GM23338 (cell line): ENCODE data around the gene CNIH3. TPM values are rescaled to one million over a fixed set of nuclear protein-coding genes. Genes with fewer than 3 reads are reported as not detected.

Source experiments
- ATAC-seq: fragments of 200-7000 bp; cut with Tn5 transposase; 3 replicates; pipeline ENCODE4 v1.9.1; 2020
- DNase-seq: peaks from one replicate; pipeline ENCODE4 v3.0.0-alpha.2; 2015; ENCODE audit warnings: low spot score
- H2AFZ ChIP-seq: fragments of 200-600 bp; sonication (generic); 2 replicates; pipeline ENCODE4 v1.8.0; 2016; ENCODE audit warnings: antibody characterized with exemption, mild to moderate bottlenecking, moderate library complexity
- H3F3A ChIP-seq: fragments of 200-600 bp; sonication (generic); replicated peaks from 2 replicates; pipeline ENCODE4 v1.8.0; 2017; ENCODE audit warnings: antibody characterized with exemption, mixed run types, low read depth
- H3K27ac ChIP-seq: fragments of 200-600 bp; sonication (generic); 2 replicates; pipeline ENCODE4 v1.6.1; 2016; ENCODE audit warnings: low read depth
- H3K27me3 ChIP-seq: fragments of 200-600 bp; sonication (generic); 2 replicates; pipeline ENCODE4 v1.8.0; 2016; ENCODE audit warnings: mild to moderate bottlenecking, mixed run types, moderate library complexity; ENCODE audit not compliant: insufficient read depth
- H3K36me3 ChIP-seq: fragments of 200-600 bp; sonication (generic); 2 replicates; pipeline ENCODE4 v1.8.0; 2016; ENCODE audit warnings: mild to moderate bottlenecking; ENCODE audit not compliant: insufficient read depth
- H3K4me1 ChIP-seq: fragments of 200-600 bp; sonication (generic); 2 replicates; pipeline ENCODE4 v1.8.0; 2016; ENCODE audit warnings: mild to moderate bottlenecking, moderate library complexity; ENCODE audit not compliant: insufficient read depth
- H3K4me2 ChIP-seq: fragments of 200-600 bp; sonication (generic); 2 replicates; pipeline ENCODE4 v1.7.1; 2017; ENCODE audit warnings: mixed run types
- H3K4me3 ChIP-seq: fragments of 200-600 bp; sonication (generic); 2 replicates; pipeline ENCODE4 v1.6.1; 2016; ENCODE audit warnings: mixed run types
- H3K79me2 ChIP-seq: fragments of 200-600 bp; sonication (generic); replicated peaks from 2 replicates; pipeline ENCODE4 v1.8.0; 2017; ENCODE audit warnings: mild to moderate bottlenecking; ENCODE audit not compliant: insufficient read depth
- H3K9me2 ChIP-seq: fragments of 200-600 bp; sonication (generic); 2 replicates; pipeline ENCODE4 v1.8.0; 2017; ENCODE audit not compliant: insufficient read depth
- H4K20me1 ChIP-seq: fragments of 200-600 bp; sonication (generic); replicated peaks from 2 replicates; pipeline ENCODE4 v1.8.0; 2017; ENCODE audit warnings: mild to moderate bottlenecking; ENCODE audit not compliant: insufficient read depth
- H3K27ac Mint-ChIP-seq: 2 replicates; pipeline ENCODE4 v1.8.0; 2020; ENCODE audit warnings: inconsistent platforms, mild to moderate bottlenecking, moderate library complexity, mixed read lengths
- H3K27me3 Mint-ChIP-seq: 3 replicates; pipeline ENCODE4 v1.8.0; 2022; ENCODE audit warnings: low read depth, mild to moderate bottlenecking, moderate library complexity, mixed read lengths, inconsistent platforms; ENCODE audit not compliant: insufficient read depth, poor library complexity
- H3K36me3 Mint-ChIP-seq: 3 replicates; pipeline ENCODE4 v1.8.0; 2021; ENCODE audit warnings: low read depth, mild to moderate bottlenecking, inconsistent platforms, moderate library complexity, mixed read lengths
- H3K4me1 Mint-ChIP-seq: 3 replicates; pipeline ENCODE4 v1.8.0; 2020; ENCODE audit warnings: mild to moderate bottlenecking, inconsistent platforms, mixed read lengths
- H3K4me3 Mint-ChIP-seq: 3 replicates; pipeline ENCODE4 v1.8.0; 2021; ENCODE audit warnings: moderate library complexity, mild to moderate bottlenecking, inconsistent platforms, mixed read lengths
- H3K9me3 Mint-ChIP-seq: 3 replicates; pipeline ENCODE4 v1.8.0; 2020; ENCODE audit warnings: moderate library complexity, mild to moderate bottlenecking, inconsistent platforms, mixed read lengths
- CREB1 ChIP-seq: fragments of 250-450 bp; sonication (Bioruptor Pico); IDR thresholded peaks from 2 replicates; pipeline ENCODE4 v1.5.0; 2020; ENCODE audit warnings: low read depth, mild to moderate bottlenecking, moderate library complexity
- EZH2phosphoT487 ChIP-seq: fragments of 200-600 bp; sonication (generic); IDR thresholded peaks from one replicate; pipeline ENCODE4 v1.8.1; 2018; ENCODE audit warnings: antibody characterized with exemption; ENCODE audit not compliant: unreplicated experiment
- NANOG ChIP-seq: IDR thresholded peaks from 2 replicates; pipeline ENCODE4 v1.6.1; 2016; ENCODE audit warnings: antibody characterized with exemption, borderline replicate concordance
- POLR2AphosphoS5 ChIP-seq: IDR thresholded peaks from 2 replicates; pipeline ENCODE4 v1.6.1; 2016; ENCODE audit warnings: antibody characterized with exemption, low read depth
- STAT1 ChIP-seq: IDR thresholded peaks from one replicate; pipeline ENCODE4 v1.6.1; 2016; ENCODE audit warnings: antibody characterized with exemption; ENCODE audit not compliant: unreplicated experiment
- ZNF114 ChIP-seq: fragments of 250-450 bp; sonication (Bioruptor Pico); IDR thresholded peaks from 2 replicates; pipeline ENCODE4 v1.5.0; 2020; ENCODE audit warnings: mild to moderate bottlenecking, moderate library complexity
- ZNF331 ChIP-seq: fragments of 250-450 bp; sonication (Bioruptor Pico); IDR thresholded peaks from 2 replicates; pipeline ENCODE4 v1.5.0; 2020; ENCODE audit warnings: low read depth, mild to moderate bottlenecking, moderate library complexity
- polyA plus RNA-seq: library from polyadenylated mRNA; unstranded; fragments of >200 nt; fragmentation: Nextera tagmentation; extraction: Ambion mirVana; gene quantifications from 2 replicates; pipeline ENCODE4 v1.2.1, GENCODE V29; 2016
- total RNA-seq: library from RNA; depleted of rRNA; stranded (reverse); fragments of >200 nt; shearing (Covaris generic); gene quantifications from 2 replicates; pipeline ENCODE4 v1.2.3, GENCODE V29; 2014
- TF ChIP-seq, protein P1 (sequence below): IDR thresholded peaks from one replicate; pipeline ENCODE4 v1.6.1; 2018; ENCODE audit warnings: antibody characterized with exemption; ENCODE audit not compliant: unreplicated experiment
- TF ChIP-seq, protein P2 (sequence below): fragments of 250-450 bp; sonication (Bioruptor Pico); IDR thresholded peaks from 2 replicates; pipeline ENCODE4 v1.5.0; 2020; ENCODE audit warnings: mild to moderate bottlenecking, moderate library complexity

The CNIH3 gene
- total and polyA plus RNA-seq, 2 experiments from 2014 or later = 3.6 to 5.1 TPM

DNA sequence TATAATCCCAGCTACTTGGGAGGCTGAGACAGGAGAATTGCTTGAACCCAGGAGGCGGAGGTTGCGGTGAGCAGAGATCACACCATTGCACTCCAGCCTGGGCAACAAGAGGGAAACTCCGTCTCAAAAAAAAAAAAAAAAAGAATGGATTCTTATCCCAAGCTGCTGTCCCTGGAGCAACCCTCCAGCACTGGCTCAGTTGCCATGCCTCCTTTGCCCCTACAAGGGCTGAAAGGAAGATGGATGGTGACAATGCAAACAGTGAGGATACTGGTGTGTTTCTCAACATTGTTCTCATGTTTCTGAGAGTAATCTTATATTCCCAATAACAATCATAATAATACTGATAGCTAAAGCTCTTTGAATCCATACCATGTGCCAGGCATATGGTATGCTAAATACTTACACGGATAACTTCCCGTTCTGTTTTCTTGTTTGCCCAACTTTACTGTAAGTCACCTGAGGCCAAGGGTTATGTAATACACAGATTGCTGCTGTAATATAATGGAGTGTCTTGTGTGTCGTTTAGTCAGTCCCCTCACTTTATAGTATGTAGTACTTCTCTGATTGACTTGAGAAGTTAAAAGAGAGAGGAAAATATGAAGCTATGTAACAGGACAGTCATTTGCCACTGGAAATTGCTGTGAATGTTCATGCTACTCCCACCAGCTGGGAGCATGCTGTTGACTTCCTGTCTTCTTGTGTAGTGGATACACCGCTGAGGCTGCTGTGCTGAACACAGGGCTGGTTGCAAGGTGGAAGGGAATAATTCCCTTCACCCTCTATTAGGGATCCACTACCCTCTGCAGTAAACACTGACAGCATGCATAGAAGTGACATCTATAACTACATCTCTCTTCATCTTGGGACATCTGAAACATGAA, 153.6 kb downstream of the CNIH3 start:
- no peaks in the 10 kb centered on the region for H4K20me1 ChIP-seq
- peaks cover 4% of the 10 kb centered on the region for H3K27me3 Mint-ChIP-seq
- no peak overlapping the region for H2AFZ ChIP-seq
- H3K79me2 ChIP-seq = no peaks in the 10 kb centered on the region
- H3K9me3 Mint-ChIP-seq = no peaks in the 10 kb centered on the region
- H3K4me1 ChIP-seq = peaks cover 14% of the 10 kb centered on the region
- peaks cover 20% of the 10 kb centered on the region for H3K4me1 Mint-ChIP-seq
- H3K4me3 Mint-ChIP-seq = no peak overlapping the region
- H3K4me2 ChIP-seq = no peak overlapping the region
- DNase-seq (no peak), ATAC-seq (no peak)
- no peak overlapping the region for H3K27ac Mint-ChIP-seq
- H3K36me3 Mint-ChIP-seq = no peaks in the 10 kb centered on the region
- no peak overlapping the region for H3K27ac ChIP-seq
- no peaks in the 10 kb centered on the region for H3F3A ChIP-seq
- no peaks in the 10 kb centered on the region for H3K27me3 ChIP-seq
- TF ChIP-seq ZNF114 (no peak), POLR2AphosphoS5 (no peak), CREB1 (CRISPR knock-in tag) (no peak), STAT1 (no peak), NANOG (no peak), ZNF331 (CRISPR knock-in tag) (no peak), EZH2phosphoT487 (no peak)
- TF ChIP-seq, protein P1, sequence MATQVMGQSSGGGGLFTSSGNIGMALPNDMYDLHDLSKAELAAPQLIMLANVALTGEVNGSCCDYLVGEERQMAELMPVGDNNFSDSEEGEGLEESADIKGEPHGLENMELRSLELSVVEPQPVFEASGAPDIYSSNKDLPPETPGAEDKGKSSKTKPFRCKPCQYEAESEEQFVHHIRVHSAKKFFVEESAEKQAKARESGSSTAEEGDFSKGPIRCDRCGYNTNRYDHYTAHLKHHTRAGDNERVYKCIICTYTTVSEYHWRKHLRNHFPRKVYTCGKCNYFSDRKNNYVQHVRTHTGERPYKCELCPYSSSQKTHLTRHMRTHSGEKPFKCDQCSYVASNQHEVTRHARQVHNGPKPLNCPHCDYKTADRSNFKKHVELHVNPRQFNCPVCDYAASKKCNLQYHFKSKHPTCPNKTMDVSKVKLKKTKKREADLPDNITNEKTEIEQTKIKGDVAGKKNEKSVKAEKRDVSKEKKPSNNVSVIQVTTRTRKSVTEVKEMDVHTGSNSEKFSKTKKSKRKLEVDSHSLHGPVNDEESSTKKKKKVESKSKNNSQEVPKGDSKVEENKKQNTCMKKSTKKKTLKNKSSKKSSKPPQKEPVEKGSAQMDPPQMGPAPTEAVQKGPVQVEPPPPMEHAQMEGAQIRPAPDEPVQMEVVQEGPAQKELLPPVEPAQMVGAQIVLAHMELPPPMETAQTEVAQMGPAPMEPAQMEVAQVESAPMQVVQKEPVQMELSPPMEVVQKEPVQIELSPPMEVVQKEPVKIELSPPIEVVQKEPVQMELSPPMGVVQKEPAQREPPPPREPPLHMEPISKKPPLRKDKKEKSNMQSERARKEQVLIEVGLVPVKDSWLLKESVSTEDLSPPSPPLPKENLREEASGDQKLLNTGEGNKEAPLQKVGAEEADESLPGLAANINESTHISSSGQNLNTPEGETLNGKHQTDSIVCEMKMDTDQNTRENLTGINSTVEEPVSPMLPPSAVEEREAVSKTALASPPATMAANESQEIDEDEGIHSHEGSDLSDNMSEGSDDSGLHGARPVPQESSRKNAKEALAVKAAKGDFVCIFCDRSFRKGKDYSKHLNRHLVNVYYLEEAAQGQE = no peak
- TF ChIP-seq, protein P2, sequence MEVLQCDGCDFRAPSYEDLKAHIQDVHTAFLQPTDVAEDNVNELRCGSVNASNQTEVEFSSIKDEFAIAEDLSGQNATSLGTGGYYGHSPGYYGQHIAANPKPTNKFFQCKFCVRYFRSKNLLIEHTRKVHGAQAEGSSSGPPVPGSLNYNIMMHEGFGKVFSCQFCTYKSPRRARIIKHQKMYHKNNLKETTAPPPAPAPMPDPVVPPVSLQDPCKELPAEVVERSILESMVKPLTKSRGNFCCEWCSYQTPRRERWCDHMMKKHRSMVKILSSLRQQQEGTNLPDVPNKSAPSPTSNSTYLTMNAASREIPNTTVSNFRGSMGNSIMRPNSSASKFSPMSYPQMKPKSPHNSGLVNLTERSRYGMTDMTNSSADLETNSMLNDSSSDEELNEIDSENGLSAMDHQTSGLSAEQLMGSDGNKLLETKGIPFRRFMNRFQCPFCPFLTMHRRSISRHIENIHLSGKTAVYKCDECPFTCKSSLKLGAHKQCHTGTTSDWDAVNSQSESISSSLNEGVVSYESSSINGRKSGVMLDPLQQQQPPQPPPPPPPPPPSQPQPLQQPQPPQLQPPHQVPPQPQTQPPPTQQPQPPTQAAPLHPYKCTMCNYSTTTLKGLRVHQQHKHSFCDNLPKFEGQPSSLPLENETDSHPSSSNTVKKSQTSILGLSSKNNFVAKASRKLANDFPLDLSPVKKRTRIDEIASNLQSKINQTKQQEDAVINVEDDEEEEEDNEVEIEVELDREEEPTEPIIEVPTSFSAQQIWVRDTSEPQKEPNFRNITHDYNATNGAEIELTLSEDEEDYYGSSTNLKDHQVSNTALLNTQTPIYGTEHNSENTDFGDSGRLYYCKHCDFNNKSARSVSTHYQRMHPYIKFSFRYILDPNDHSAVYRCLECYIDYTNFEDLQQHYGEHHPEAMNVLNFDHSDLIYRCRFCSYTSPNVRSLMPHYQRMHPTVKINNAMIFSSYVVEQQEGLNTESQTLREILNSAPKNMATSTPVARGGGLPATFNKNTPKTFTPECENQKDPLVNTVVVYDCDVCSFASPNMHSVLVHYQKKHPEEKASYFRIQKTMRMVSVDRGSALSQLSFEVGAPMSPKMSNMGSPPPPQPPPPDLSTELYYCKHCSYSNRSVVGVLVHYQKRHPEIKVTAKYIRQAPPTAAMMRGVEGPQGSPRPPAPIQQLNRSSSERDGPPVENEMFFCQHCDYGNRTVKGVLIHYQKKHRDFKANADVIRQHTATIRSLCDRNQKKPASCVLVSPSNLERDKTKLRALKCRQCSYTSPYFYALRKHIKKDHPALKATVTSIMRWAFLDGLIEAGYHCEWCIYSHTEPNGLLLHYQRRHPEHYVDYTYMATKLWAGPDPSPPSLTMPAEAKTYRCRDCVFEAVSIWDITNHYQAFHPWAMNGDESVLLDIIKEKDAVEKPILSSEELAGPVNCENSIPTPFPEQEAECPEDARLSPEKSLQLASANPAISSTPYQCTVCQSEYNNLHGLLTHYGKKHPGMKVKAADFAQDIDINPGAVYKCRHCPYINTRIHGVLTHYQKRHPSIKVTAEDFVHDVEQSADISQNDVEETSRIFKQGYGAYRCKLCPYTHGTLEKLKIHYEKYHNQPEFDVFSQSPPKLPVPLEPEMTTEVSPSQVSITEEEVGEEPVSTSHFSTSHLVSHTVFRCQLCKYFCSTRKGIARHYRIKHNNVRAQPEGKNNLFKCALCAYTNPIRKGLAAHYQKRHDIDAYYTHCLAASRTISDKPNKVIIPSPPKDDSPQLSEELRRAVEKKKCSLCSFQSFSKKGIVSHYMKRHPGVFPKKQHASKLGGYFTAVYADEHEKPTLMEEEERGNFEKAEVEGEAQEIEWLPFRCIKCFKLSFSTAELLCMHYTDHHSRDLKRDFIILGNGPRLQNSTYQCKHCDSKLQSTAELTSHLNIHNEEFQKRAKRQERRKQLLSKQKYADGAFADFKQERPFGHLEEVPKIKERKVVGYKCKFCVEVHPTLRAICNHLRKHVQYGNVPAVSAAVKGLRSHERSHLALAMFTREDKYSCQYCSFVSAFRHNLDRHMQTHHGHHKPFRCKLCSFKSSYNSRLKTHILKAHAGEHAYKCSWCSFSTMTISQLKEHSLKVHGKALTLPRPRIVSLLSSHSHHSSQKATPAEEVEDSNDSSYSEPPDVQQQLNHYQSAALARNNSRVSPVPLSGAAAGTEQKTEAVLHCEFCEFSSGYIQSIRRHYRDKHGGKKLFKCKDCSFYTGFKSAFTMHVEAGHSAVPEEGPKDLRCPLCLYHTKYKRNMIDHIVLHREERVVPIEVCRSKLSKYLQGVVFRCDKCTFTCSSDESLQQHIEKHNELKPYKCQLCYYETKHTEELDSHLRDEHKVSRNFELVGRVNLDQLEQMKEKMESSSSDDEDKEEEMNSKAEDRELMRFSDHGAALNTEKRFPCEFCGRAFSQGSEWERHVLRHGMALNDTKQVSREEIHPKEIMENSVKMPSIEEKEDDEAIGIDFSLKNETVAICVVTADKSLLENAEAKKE (CRISPR knock-in tag) = no peak
- peaks cover 9% of the 10 kb centered on the region; the same call in 1 of the 2 replicates for H3K9me2 ChIP-seq
- H3K4me3 ChIP-seq = no peak overlapping the region
- no peaks in the 10 kb centered on the region for H3K36me3 ChIP-seq
